ENCODE data around the gene APLN. TPM values are rescaled to one million over a fixed set of nuclear protein-coding genes. Genes with fewer than 3 reads are reported as not detected.

Gene APLN
- total RNA-seq, 4 donors from 2014 or later, result 0.16 TPM; not detected in 3

- TF ChIP-seq, protein P1, sequence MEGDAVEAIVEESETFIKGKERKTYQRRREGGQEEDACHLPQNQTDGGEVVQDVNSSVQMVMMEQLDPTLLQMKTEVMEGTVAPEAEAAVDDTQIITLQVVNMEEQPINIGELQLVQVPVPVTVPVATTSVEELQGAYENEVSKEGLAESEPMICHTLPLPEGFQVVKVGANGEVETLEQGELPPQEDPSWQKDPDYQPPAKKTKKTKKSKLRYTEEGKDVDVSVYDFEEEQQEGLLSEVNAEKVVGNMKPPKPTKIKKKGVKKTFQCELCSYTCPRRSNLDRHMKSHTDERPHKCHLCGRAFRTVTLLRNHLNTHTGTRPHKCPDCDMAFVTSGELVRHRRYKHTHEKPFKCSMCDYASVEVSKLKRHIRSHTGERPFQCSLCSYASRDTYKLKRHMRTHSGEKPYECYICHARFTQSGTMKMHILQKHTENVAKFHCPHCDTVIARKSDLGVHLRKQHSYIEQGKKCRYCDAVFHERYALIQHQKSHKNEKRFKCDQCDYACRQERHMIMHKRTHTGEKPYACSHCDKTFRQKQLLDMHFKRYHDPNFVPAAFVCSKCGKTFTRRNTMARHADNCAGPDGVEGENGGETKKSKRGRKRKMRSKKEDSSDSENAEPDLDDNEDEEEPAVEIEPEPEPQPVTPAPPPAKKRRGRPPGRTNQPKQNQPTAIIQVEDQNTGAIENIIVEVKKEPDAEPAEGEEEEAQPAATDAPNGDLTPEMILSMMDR (IDR thresholded peaks at IDR 0.05), result no peak
- TF ChIP-seq POLR2A (IDR thresholded peaks at IDR 0.05), result no peak
- no peak for DNase-seq (ENCODE audit: low spot score in 2 of 2)
- intact Hi-C loops (cut with DNase I; ENCODE audit: low total_unique reads), result no loop called here
- 81 to 89% methylated on average over 3 of the region's 3 CpGs for WGBS, 2 donors
- H3K4me3 ChIP-seq (ENCODE audit: low read depth, poor library complexity, severe bottlenecking), result no peak overlapping the region
Measured at GRCh38 chrX:129693354-129693753, 38.6 kb upstream of the APLN start.

- no peak overlapping the region for H3K4me3 ChIP-seq (ENCODE audit: low read depth, poor library complexity, severe bottlenecking)
- intact Hi-C loops (cut with DNase I; ENCODE audit: low total_unique reads), result no loop called here
- 52 to 59% methylated on average over 10 of the region's 10 CpGs for WGBS, 2 donors
- TF ChIP-seq POLR2A (IDR thresholded peaks at IDR 0.05), result no peak
- TF ChIP-seq, protein P1 (IDR thresholded peaks at IDR 0.05), result no peak
- DNase-seq (ENCODE audit: low spot score in 2 of 2), result no peak
Measured at GRCh38 chrX:129690435-129690834, 35.7 kb upstream of the APLN start.

DNA sequence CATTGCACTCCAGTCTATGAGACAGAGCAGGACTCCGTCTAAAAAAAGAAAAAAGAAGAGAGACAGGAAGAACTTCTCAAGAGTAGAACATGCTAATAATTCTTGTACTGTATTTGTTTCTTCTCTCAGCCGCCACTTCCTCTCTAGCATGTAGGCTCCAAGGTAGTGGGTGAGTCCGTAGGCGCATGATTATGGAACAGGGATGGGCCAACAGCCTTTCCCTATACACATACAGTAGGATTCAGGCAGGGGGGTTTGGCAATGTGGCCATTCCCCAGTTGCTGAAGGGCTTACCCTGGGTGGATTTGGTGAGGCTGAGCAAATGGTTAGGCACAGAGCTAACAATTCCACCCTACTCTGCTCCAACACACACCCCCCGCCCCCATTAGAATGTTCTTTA, 35.0 kb upstream of the APLN start:
- intact Hi-C loops (cut with DNase I; ENCODE audit: low total_unique reads), result no loop called here
- WGBS, 2 donors, result 77% methylated on average over 5 of the region's 5 CpGs
- no peak for TF ChIP-seq POLR2A (IDR thresholded peaks at IDR 0.05)
- TF ChIP-seq, protein P1 (IDR thresholded peaks at IDR 0.05), result no peak
- H3K4me3 ChIP-seq (ENCODE audit: low read depth, poor library complexity, severe bottlenecking), result no peak overlapping the region
- DNase-seq (ENCODE audit: low spot score in 2 of 2), result no peak

DNA sequence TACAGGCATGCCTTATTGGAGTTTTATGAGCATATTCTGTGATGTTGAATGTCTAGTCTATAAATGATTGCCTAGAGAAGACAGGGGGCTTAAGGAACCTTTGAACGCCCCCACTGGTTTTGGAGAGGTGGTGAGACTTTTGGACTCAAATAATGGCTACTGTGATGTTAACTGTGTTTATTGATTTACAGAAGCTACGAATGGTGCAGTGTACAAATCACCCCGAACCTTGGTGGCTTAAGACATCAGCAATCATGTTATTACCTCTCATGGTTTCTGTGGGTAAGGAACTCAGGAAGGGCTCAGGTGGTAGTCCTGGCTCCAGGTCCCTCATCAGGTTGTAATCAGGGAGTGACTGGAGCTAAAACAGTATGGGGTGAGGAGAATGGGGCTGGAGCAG, 33.3 kb upstream of the APLN start:
- no peak for DNase-seq (ENCODE audit: low spot score in 2 of 2)
- no peak overlapping the region for H3K4me3 ChIP-seq (ENCODE audit: low read depth, poor library complexity, severe bottlenecking)
- 87 to 91% methylated on average over 3 of the region's 3 CpGs for WGBS, 2 donors
- intact Hi-C loops (cut with DNase I; ENCODE audit: low total_unique reads), result no loop called here
- TF ChIP-seq, protein P1 (IDR thresholded peaks at IDR 0.05), result no peak
- TF ChIP-seq POLR2A (IDR thresholded peaks at IDR 0.05), result no peak

- DNase-seq (ENCODE audit: low spot score in 2 of 2), result no peak
- intact Hi-C loops (cut with DNase I; ENCODE audit: low total_unique reads), result no loop called here
- WGBS, 2 donors, result 46 to 81% methylated on average over 2 of the region's 2 CpGs
- no peak for TF ChIP-seq POLR2A (IDR thresholded peaks at IDR 0.05)
- TF ChIP-seq, protein P1 (IDR thresholded peaks at IDR 0.05), result no peak
- no peak overlapping the region for H3K4me3 ChIP-seq (ENCODE audit: low read depth, poor library complexity, severe bottlenecking)
Measured at GRCh38 chrX:129686422-129686948, 31.7 kb upstream of the APLN start.

GRCh38 chrX:129682979-129683378, 28.2 kb upstream of the APLN start:
- H3K4me3 ChIP-seq (ENCODE audit: low read depth, poor library complexity, severe bottlenecking), result no peak overlapping the region
- TF ChIP-seq POLR2A (IDR thresholded peaks at IDR 0.05), result no peak
- TF ChIP-seq, protein P1 (IDR thresholded peaks at IDR 0.05), result no peak
- intact Hi-C loops (cut with DNase I; ENCODE audit: low total_unique reads), result no loop called here
- DNase-seq (ENCODE audit: low spot score in 2 of 2), result no peak
- 83 to 100% methylated on average over 1 of the region's 1 CpG for WGBS, 2 donors
